ENCODE data around the gene KSR1.
A peak's percentile ranks its signal among the peaks of the same experiment; 100 is the strongest.

KSR1 gene

GRCh38 chr17:27597783-27598320, 141.6 kb downstream of the KSR1 start:
- DNase-seq = no peak

- no peak for DNase-seq
These were observed 142.2 kb downstream of the KSR1 start for GRCh38 chr17:27598337-27599050.

GRCh38 chr17:27600471-27600870, 144.2 kb downstream of the KSR1 start:
- DNase-seq = no peak

GRCh38 chr17:27601069-27601974, 145.1 kb downstream of the KSR1 start:
- DNase-seq = peak; percentile 97

DNA sequence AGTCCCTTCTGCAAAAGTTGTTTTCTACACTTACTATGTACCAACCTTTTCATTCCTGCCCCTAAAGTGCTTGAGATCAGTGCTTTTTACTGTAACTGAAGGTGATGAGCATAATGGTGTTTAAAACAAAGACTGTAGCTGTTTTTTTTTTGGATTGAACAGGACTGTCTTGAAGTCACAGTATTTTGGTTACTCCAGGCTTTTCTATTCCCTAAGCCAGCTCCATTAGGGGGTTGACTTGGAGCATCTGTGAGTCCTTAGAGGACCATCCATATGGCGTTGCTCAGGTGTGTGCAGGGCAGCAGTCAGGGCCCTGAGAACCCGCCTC, 145.7 kb downstream of the KSR1 start:
- no peak for DNase-seq

DNA sequence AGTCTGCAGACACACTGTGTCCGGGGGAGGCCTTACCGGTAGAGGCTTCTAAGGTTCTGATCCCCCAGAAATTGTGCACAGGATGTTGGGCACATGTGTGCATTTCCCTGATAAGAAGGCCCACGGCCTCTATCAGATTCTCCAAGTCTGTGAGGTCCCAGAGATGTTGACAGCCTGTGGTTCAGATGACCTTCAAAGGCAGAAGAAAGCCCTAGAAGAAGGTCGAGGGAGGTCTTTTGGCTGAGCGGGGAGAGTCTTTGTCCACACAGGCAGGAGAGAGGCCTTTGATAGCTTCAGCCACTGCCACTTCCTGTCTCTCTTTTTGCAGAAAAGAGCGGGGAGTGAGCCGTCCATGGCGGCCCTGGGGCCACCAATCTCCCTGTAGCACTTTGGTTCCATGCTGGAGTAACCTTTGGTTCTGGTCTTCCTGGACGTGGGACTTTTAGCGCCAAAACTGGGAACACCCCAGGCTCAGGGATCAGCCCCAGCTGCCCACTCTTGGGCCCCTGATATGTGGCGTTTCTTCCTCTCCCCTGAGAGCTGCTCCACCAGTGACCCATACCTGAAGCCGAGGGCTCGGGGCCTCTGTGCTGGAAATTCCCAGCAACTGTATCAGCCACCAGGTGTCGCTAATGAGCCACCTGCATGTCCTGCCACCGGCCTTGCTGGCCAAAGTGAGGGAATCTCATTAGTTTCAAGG, 146.6 kb downstream of the KSR1 start:
- DNase-seq = peak; percentile 96

DNA sequence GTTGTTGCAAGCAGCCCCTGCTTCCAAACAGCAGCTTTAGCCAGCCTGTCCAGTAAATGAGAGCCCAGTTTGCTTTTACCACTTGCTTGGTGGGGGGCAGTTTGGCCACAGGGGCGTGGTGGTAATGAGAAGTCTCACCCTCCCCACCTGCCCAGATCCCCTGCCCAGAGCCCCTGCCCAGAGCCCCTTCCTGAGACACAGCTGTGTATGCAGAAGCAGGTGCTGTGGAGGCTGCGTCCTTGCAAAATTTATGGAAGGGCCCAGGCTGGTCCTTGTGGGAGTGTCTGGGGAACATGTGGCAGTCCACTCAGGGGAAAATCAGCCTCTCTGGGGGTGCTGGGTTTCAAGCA, 147.1 kb downstream of the KSR1 start:
- DNase-seq = no peak

- no peak for DNase-seq
These were observed 147.9 kb downstream of the KSR1 start for GRCh38 chr17:27603880-27604794.

GRCh38 chr17:27605409-27605808, 149.2 kb downstream of the KSR1 start:
- no peak for DNase-seq

- no peak for DNase-seq
These were observed 151.4 kb downstream of the KSR1 start for GRCh38 chr17:27607521-27608091.

DNA sequence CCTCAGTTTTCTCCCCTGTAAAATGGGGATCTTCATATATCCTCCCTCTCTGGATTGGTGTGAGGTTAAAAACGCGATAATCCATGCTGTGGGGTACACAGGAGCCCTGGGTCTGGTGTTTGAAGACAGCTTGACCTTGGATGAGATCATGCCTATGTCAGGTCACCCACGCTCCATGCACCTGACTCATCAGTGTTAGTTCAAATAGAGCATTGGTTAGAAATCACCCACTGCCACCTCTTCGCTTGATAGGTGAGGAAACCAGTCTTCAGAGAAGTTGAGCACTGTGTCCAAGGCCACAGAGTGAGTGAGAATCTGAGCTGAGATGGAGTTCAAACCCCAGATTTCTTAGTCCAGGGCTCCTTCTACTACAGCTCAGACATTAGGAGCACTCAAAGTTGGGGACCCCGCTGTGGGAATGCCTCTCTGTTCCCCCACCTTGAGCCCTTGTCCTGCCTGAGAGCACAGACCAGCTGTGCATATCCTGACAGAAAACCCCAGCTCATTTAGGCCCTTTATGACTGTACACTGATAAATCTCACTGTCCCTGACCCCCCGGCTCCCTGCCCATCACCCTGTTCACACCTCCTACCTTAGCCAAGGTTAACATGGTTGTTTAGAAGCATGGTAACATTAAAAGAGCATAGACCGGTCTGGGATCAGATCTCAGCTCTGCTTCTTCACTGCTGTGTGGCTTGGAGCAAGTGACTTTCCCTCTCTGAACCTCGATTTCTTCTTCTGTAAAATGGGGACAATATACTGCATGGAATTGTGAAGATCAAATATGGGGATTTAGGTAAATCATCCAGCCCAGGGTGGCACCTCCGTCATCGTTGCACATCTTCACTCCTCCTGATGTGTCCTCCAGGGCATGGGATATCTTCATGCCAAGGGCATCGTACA, 152.3 kb downstream of the KSR1 start:
- DNase-seq = no peak

DNA sequence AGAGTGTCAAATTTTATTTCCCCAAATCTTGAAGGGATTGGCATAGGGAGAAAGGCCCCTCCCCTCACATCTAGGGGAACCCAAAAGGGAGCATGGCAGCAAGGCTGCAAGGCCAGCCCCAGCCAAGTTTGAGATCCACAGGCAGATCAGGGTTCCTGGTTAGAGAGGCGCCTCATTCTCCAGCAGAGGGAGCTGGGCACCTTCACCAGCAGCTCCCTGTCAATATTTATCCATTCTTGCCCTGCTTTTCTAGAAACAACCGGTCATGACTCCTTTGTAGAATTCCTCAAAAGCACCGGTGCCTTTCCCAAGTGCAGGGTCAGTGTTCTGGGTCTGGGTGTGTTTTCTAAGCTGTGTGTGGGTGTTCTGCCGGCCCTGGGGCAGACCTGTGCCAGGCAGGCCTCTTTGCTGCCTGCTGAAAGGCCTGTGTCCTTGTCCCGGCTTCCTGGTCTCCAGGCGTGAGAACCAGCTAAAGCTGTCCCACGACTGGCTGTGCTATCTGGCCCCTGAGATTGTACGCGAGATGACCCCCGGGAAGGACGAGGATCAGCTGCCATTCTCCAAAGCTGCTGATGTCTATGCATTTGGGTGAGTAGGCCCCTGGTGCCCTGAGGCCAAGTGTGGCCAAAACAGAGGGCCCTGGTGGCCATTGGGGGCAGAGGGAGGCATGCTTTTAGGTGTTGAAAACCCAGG, 153.5 kb downstream of the KSR1 start:
- peak; percentile 36 for DNase-seq

DNA sequence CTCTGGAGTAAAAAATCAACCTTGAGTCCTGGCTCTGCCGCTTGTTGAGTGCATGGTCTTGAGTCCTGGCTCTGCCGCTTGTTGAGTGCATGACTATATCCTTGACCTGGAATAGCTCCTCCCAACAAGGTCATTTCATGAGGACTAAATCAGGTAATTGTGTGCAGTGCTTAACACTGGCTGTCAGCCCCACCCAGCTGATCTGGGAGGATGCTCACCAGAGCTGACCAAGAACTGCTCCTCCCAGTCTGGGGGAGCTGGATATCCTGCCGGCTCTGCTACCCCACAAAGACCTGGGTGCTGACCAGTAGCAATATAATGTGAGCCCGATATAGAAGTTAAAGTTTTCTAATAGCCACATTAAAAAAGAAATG, 154.0 kb downstream of the KSR1 start:
- no peak for DNase-seq

DNA sequence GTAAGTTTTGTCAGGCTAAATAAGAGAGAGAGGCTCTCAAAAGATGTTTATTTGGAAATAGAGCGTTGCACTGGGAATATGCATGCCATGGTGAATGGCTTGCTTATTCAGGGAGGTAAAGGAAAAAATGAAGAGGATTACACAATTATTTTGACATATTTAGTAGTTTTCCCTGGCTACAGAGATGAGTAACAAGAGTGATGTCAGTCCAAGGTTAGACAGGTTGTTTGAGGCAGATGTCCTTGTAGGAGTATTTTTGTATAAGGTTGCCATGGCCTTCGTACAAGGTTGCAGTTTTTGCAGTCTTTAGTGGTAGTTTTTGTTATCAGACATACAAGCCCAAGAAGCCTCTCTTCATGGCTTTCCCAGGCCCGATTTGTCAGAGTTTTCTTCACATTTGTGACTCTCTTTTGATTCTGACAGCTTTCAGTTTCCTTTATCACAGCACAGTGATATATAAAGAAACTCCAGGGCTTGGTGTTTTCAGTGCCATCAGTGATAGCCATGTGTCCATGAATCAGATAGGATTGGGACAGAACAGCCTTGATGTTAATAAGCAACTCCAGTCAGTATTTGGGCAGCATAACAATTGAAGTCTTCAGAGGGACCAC, 156.0 kb downstream of the KSR1 start:
- no peak for DNase-seq

DNA sequence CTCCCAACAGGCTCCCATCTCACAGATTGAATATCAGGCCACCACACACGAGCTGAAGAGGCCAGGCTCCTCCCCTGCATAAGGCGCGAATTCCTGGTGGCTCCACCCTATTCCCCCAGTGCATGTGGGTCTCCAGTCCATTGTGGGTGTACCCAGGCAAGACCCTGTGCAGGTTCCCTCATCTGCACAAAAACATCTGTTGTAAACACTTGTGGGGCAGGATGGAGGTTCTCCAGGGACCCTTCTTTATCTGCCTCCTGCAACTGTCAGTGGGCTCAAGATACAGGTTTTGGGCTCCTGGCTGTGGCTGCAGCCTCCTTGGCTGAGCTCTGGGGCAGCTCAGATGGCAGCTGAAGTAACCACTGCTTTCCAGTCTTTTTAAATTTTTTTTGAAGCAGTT, 157.2 kb downstream of the KSR1 start:
- no peak for DNase-seq

DNA sequence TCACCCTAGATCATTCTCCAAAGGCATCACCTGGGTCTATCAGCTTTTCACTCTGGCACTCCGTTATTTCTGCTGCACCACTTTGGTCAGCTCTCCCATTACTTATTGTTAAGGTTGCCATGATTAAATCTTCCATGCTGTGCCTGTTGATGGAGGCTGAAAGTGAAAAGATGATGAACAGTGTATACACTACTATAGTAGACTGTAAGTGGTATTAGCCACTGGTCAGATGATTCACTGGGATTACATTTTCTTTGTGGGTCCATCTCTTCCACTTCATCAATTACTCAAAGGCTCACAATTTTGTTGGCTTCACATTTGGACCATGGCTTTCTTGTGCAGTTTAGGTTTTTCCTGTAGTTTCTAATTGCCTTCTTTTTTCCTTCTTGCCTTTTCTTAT, 158.9 kb downstream of the KSR1 start:
- DNase-seq = no peak

- no peak for DNase-seq
These were observed 160.2 kb downstream of the KSR1 start for GRCh38 chr17:27616414-27616813.

GRCh38 chr17:27618417-27618816, 162.2 kb downstream of the KSR1 start:
- DNase-seq = no peak

- no peak for DNase-seq
These were observed 164.5 kb downstream of the KSR1 start for GRCh38 chr17:27620721-27621120.

GRCh38 chr17:27621536-27621935, 165.3 kb downstream of the KSR1 start:
- no peak for DNase-seq
